B cell (primary cell): ENCODE results near the gene RIMBP2. TPM values are rescaled to one million over a fixed set of nuclear protein-coding genes. Genes with fewer than 3 reads are reported as not detected.

Experiments used
- ATAC-seq: fragments of 200-7000 bp; cut with Tn5 transposase; one replicate; pipeline ENCODE4 v1.10.0; 2021; ENCODE audit warnings: low read depth, mild to moderate bottlenecking, moderate number of reproducible peaks, moderate library complexity
- CTCF ChIA-PET: fragments of 350-600 bp; sonication (Branson Sonifier 250); formaldehyde crosslinking; loops from one replicate; lab custom pipeline; 2021; ENCODE audit warnings: antibody characterized with exemption, inconsistent platforms; lab: Charles Lee
- POLR2A ChIA-PET: fragments of 350-600 bp; sonication (Branson Sonifier 250); formaldehyde crosslinking; loops from one replicate; lab custom pipeline; 2021; ENCODE audit warnings: antibody characterized with exemption; lab: Charles Lee
- DNase-seq: peaks from one replicate; pipeline ENCODE4 v3.0.0; 2013
- H2AFZ ChIP-seq: 2 replicates; pipeline ENCODE4 v1.6.1; 2012; ENCODE audit warnings: mild to moderate bottlenecking, low read depth, low read length; ENCODE audit not compliant: insufficient read depth, poor library complexity, severe bottlenecking
- H3K27ac ChIP-seq, 2 donors: 1 replicate in 1 of 2; 2 replicates in 1 of 2; pipeline ENCODE4 v1.5.1; 2012 to 2013; ENCODE audit warnings: low read length in 2 of 2, mild to moderate bottlenecking in 2 of 2, moderate library complexity in 1 of 2
- H3K27me3 ChIP-seq, 4 experiments: fragments of 200-600 bp in 1 of 4; sonication (generic) in 1 of 4; replicated peaks in 1 of 4; 1 replicate in 2 of 4; 2 replicates in 2 of 4; pipeline versions ENCODE4 v1.6.1 to v1.7.0; 2013 to 2016; ENCODE audit warnings: low read length in 3 of 4, mild to moderate bottlenecking in 2 of 4, mixed read lengths in 1 of 4, moderate library complexity in 1 of 4; ENCODE audit not compliant: insufficient read depth in 4 of 4, control insufficient read depth in 3 of 4; ENCODE audit errors: control extremely low read depth in 1 of 4
- H3K36me3 ChIP-seq, 2 experiments: replicated peaks in 1 of 2; 1 replicate in 1 of 2; 2 replicates in 1 of 2; pipeline versions ENCODE4 v1.6.1 to v1.7.1; 2013; ENCODE audit warnings: low read length in 1 of 2; ENCODE audit not compliant: insufficient read depth in 2 of 2, control insufficient read depth in 1 of 2; ENCODE audit errors: control extremely low read depth in 1 of 2, extremely low read depth in 1 of 2
- H3K4me1 ChIP-seq, 2 donors: fragments of 200-600 bp in 1 of 2; sonication (generic) in 1 of 2; 1 replicate in 1 of 2; 2 replicates in 1 of 2; pipeline versions ENCODE4 v1.5.1 to v1.6.1; 2013 to 2017; ENCODE audit warnings: low read length in 2 of 2; ENCODE audit not compliant: control insufficient read depth in 2 of 2, insufficient read depth in 2 of 2
- H3K4me2 ChIP-seq: replicated peaks from 2 replicates; pipeline ENCODE3; 2012; ENCODE audit warnings: mild to moderate bottlenecking, low read depth, low read length; ENCODE audit not compliant: poor library complexity, severe bottlenecking
- H3K4me3 ChIP-seq, 5 experiments: fragments of 200-600 bp in 1 of 5; sonication (generic) in 1 of 5; 1 replicate in 3 of 5; 2 replicates in 2 of 5; pipeline versions ENCODE4 v1.5.1 to v1.7.0; 2011 to 2016; ENCODE audit warnings: low read length in 4 of 5, mild to moderate bottlenecking in 4 of 5, low read depth in 2 of 5, control low read depth in 1 of 5, moderate library complexity in 1 of 5; ENCODE audit not compliant: insufficient read depth in 1 of 5; ENCODE audit errors: control extremely low read depth in 1 of 5, extremely low read depth in 1 of 5
- H3K79me2 ChIP-seq: fragments of 200-600 bp; sonication (generic); one replicate; pipeline ENCODE4 v1.6.0; 2016; ENCODE audit warnings: low read length; ENCODE audit not compliant: control insufficient read depth, insufficient read depth
- H3K9ac ChIP-seq: fragments of 200-600 bp; sonication (generic); 2 replicates; pipeline ENCODE4 v1.6.1; 2017; ENCODE audit warnings: mild to moderate bottlenecking, low read length, moderate library complexity
- H3K9me3 ChIP-seq, 3 donors: one replicate each; pipeline versions ENCODE4 v1.6.1 to v1.7.1; 2013; ENCODE audit warnings: low read length in 2 of 3; ENCODE audit not compliant: control insufficient read depth in 2 of 3, insufficient read depth in 1 of 3; ENCODE audit errors: control extremely low read depth in 1 of 3
- H4K20me1 ChIP-seq: 2 replicates; pipeline ENCODE4 v1.6.0; 2012; ENCODE audit warnings: mild to moderate bottlenecking, low read length; ENCODE audit not compliant: insufficient read depth, control insufficient read depth, poor library complexity, severe bottlenecking
- H3K27ac Mint-ChIP-seq: one replicate; pipeline ENCODE4 v1.8.0; 2021; ENCODE audit warnings: mixed read lengths
- H3K27me3 Mint-ChIP-seq: one replicate; pipeline ENCODE4 v1.8.0; 2021; ENCODE audit warnings: mixed read lengths
- H3K4me1 Mint-ChIP-seq: one replicate; pipeline ENCODE4 v1.8.0; 2021; ENCODE audit warnings: mixed read lengths
- H3K4me3 Mint-ChIP-seq: one replicate; pipeline ENCODE4 v1.8.0; 2021; ENCODE audit warnings: mixed read lengths
- H3K9me3 Mint-ChIP-seq: one replicate; pipeline ENCODE4 v1.8.0; 2022; ENCODE audit warnings: mixed read lengths; ENCODE audit not compliant: insufficient read depth
- CTCF ChIP-seq: fragments of 200-600 bp; IDR thresholded peaks from one replicate; pipeline ENCODE4 v1.8.0; 2022; ENCODE audit warnings: antibody characterized with exemption, mild to moderate bottlenecking
- EZH2 ChIP-seq: IDR thresholded peaks from 2 replicates; pipeline ENCODE4 v1.6.1; 2012; ENCODE audit warnings: borderline replicate concordance, low read depth, mild to moderate bottlenecking, moderate library complexity, low read length; ENCODE audit not compliant: insufficient read depth, poor library complexity, severe bottlenecking
- WGBS: methylation state at CpG from one replicate; pipeline ENCODE4 v1.1.5; 2013; ENCODE audit warnings: missing lambda C conversion rate; ENCODE audit not compliant: insufficient coverage; 5-methylcytosine and 5-hydroxymethylcytosine counted together
- intact Hi-C: fragments of 100-400 bp; cut with micrococcal nuclease; formaldehyde crosslinking; loops from one replicate; pipeline ENCODE4 v1.10.0; 2022
- polyA plus RNA-seq: library from polyadenylated mRNA; depleted of rRNA; stranded (reverse); fragments of >200 nt; gene quantifications from 2 replicates; pipeline ENCODE4 v1.2.3, GENCODE V29; 2012
- total RNA-seq, 2 donors: library from RNA; stranded (reverse); fragments of 120-200 nt in 1 of 2; gene quantifications; 1 replicate in 1 of 2; 2 replicates in 1 of 2; pipeline versions ENCODE4 v1.2.3 to v1.2.4, GENCODE V29; 2013 to 2022

The RIMBP2 gene
- total and polyA plus RNA-seq, 2 donors (not counting 1 experiment from before 2014, with no cell fraction given) = not detected

- POLR2A ChIA-PET = no interaction called here
- Mint-ChIP-seq H3K27ac (no peak overlapping the region), H3K4me3 (no peak overlapping the region)
Observed at GRCh38 chr12:130504110-130504839, 211.8 kb downstream of the RIMBP2 start.

More at GRCh38 chr12:130504110-130504839, 211.8 kb downstream of the RIMBP2 start:
- Histone ChIP-seq H3K4me3 (no peak overlapping the region), H3K9me3 (peaks cover 0 to 22% (median 0%) of the 10 kb centered on the region in 3 donors), H3K36me3 (no peaks in the 10 kb centered on the region), H3K9ac (no peak overlapping the region), H2AFZ (no peak overlapping the region), H3K4me2 (no peak overlapping the region), H4K20me1 (no peaks in the 10 kb centered on the region), H3K27me3 (no peaks in the 10 kb centered on the region), H3K79me2 (no peaks in the 10 kb centered on the region), H3K27ac (no peak overlapping the region), H3K4me1 (no peaks in the 10 kb centered on the region)
- Mint-ChIP-seq H3K4me1 (no peaks in the 10 kb centered on the region), H3K9me3 (peaks cover 6% of the 10 kb centered on the region), H3K27me3 (no peaks in the 10 kb centered on the region)
- ATAC-seq = no peak
- CTCF ChIA-PET = no interaction called here
- intact Hi-C loops = no loop called here
- WGBS = 84% methylated on average over 16 of the region's 18 CpGs
- DNase-seq = no peak
- TF ChIP-seq CTCF = no peak
- no peak for TF ChIP-seq EZH2
